Measurements from ENCODE around the gene PARN.

DNA sequence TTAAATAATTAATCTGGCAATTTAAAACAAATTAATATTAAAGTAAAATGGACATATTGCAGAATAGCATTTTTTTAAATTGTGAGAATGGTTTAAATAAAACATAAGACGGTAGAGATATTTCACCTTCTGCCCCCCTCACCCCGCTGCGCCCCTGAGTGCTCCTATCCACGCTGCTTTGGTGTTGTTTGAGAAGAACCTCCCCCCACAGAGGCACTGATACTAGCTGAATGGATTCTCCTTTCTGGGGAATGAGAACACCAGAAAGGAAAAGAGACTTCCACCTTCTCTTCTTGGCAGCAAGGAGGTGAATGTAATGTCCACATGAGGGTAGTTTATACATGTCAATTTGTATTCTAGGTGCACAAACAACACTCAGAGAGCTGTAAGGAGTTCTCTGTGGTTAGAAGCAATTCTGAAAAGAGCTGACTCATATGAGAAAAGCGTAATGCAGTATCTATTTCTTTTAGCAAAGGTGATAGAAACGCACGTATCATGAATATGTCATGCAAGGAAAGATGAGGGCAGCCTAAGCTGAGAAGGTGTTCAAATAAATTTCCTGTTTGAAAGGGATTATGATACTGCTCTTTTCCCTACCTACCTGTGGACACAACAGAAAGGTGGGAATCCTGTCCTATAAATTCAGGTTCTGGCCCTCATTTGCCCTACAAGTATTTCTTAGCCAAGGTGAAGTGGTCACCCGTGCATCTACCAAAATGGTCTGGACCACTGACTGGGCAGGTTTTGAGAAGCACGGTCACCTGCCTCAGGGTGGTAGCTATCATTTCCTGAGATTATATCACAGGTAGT is 126.9 kb downstream of the PARN start:
- TF ChIP-seq, protein P1, sequence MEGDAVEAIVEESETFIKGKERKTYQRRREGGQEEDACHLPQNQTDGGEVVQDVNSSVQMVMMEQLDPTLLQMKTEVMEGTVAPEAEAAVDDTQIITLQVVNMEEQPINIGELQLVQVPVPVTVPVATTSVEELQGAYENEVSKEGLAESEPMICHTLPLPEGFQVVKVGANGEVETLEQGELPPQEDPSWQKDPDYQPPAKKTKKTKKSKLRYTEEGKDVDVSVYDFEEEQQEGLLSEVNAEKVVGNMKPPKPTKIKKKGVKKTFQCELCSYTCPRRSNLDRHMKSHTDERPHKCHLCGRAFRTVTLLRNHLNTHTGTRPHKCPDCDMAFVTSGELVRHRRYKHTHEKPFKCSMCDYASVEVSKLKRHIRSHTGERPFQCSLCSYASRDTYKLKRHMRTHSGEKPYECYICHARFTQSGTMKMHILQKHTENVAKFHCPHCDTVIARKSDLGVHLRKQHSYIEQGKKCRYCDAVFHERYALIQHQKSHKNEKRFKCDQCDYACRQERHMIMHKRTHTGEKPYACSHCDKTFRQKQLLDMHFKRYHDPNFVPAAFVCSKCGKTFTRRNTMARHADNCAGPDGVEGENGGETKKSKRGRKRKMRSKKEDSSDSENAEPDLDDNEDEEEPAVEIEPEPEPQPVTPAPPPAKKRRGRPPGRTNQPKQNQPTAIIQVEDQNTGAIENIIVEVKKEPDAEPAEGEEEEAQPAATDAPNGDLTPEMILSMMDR (IDR thresholded peaks at IDR 0.05) = no peak
- TF ChIP-seq POLR2A (IDR thresholded peaks at IDR 0.05) = no peak
